Stimulated activated CD4-positive, alpha-beta T cell treated with anti-CD3 and anti-CD28 coated beads, Interleukin-4, amount 100 ng/mL, for 48 hours (primary cell): ENCODE data around the gene OR10H5.
"Not testable (repeated sequence)": the region's sequence is repeated elsewhere in the genome, so short reads cannot be mapped to it uniquely, and the experiment has no call there.

Source experiments
- DNase-seq, 2 donors: peaks; one replicate each; pipeline ENCODE4 v3.0.0-alpha.2; 2020; ENCODE audit warnings: low read depth in 2 of 2

OR10H5 gene

DNA sequence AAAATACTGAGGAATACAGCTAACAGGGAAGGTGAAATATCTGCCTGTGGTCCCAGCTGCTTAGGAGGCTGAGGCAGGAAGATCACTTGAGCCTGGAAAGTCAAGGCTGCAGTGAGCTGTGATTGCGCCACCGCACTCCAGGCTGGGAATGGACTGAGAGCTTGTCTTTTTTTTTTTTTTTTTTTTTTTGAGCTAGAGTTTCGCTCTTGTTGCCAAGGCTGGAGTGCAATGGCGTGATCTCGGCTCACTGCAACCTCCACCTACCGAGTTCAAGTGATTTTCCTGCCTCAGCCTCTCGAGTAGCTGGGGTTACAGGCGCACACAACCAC lies 56.4 kb downstream of the OR10H5 start:
- DNase-seq, result not testable (repeated sequence)

DNA sequence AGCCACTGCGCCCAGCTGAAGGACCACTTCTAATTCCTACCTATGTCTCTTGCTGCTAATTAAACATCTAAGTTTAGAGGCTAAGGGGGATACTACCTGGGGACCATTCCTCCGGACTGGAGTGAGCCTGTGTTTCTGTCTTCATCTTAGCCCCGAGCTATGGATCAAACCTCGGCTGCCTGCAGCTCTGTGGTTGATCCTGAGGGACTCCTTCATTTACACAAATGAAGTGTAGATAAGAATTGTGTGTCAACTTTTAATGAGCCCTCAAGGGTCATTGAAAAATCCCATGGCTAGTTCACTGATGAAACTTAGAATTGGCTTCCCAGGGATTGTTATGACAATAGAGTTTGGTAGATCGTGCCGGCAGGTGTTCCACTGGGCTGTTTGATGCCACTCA lies 59.5 kb downstream of the OR10H5 start:
- no peak for DNase-seq

DNA sequence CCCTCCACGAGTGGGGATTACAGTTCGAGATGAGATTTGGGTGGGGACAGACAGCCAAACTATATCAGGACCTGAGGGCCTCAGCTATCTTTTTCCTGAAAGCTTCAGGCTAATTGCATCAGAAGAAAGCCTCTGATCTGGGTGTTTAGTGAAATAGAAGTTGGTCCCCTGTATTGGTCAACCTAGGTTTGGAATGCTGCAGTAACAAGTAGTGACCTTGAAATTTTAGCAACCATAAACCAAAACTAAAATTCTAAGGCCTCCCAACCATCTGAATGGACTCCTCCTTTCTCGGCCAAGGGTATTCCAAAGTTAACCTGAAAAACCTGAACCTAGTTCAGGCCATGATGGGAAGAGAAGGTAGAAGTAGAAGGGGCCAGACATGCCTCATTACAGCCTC lies 62.9 kb downstream of the OR10H5 start:
- no peak for DNase-seq
